ENCODE results near the gene MYO5B. TPM values are rescaled to one million over a fixed set of nuclear protein-coding genes. Genes with fewer than 3 reads are reported as not detected.

MYO5B gene
- total RNA-seq, 4 donors from 2014 or later: 58.2 to 102 (median 89.9) TPM

DNA sequence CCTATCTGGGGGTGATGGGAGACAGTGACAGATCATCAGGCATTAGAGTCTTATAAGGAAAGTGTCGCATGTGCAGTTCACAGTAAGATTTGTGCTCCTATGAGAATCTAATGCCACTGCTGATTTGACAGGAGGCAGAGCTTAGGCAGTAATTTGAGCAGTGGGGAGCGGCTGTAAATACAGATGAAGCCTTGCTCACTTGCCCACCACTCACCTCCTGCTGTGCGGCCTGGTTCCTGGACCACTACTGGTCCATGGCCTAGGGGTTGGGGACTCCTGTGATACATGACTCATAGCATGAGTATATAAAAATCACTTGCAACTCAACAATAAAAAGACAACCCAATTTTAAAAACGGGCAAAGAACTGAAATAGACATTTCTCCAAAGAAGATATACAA lies 310.5 kb downstream of the MYO5B start:
- Histone ChIP-seq H3K9me3 (no peaks in the 10 kb centered on the region), H3K36me3 (no peaks in the 10 kb centered on the region), H3K27me3 (no peaks in the 10 kb centered on the region), H3K4me3 (replicated peaks in 1 of 3) (no peak overlapping the region), H3K4me1 (no peaks in the 10 kb centered on the region), H3K27ac (no peak overlapping the region)
- DNase-seq: no peak
- no peak for TF ChIP-seq POLR2A (IDR thresholded peaks at IDR 0.05)
- TF ChIP-seq, protein P1, sequence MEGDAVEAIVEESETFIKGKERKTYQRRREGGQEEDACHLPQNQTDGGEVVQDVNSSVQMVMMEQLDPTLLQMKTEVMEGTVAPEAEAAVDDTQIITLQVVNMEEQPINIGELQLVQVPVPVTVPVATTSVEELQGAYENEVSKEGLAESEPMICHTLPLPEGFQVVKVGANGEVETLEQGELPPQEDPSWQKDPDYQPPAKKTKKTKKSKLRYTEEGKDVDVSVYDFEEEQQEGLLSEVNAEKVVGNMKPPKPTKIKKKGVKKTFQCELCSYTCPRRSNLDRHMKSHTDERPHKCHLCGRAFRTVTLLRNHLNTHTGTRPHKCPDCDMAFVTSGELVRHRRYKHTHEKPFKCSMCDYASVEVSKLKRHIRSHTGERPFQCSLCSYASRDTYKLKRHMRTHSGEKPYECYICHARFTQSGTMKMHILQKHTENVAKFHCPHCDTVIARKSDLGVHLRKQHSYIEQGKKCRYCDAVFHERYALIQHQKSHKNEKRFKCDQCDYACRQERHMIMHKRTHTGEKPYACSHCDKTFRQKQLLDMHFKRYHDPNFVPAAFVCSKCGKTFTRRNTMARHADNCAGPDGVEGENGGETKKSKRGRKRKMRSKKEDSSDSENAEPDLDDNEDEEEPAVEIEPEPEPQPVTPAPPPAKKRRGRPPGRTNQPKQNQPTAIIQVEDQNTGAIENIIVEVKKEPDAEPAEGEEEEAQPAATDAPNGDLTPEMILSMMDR (IDR thresholded peaks at IDR 0.05): no peak
- WGBS, 2 donors: 87 to 89% methylated on average over 4 of the region's 4 CpGs
- intact Hi-C loops (cut with DNase I): no loop called here

DNA sequence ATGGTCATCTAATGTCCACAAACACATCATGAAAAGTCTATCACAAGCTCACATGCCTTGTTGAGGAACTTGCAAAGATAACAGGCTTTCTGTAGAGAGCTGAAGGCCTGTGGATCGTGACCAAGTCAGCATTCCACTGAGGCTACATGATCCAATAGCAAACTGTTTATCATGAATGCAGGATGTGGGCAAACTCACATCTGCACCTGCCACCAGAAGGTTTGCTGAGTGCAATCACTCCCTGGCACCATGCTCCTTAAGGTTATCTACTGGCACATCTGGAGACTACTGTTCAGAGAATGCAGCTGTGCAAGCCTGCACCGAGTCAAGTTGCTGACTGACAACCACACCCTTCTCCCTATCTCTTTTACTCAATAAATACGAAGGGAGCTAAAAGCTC lies 314.3 kb downstream of the MYO5B start:
- 59 to 69% methylated on average over 3 of the region's 3 CpGs for WGBS, 2 donors
- intact Hi-C loops (cut with DNase I): no loop called here
- no peak for TF ChIP-seq POLR2A (IDR thresholded peaks at IDR 0.05)
- TF ChIP-seq, protein P1 (IDR thresholded peaks at IDR 0.05): no peak
- no peaks in the 10 kb centered on the region for H3K27me3 ChIP-seq
- no peak overlapping the region for H3K4me3 ChIP-seq (replicated peaks in 1 of 3)
- DNase-seq: peak; percentile 18 to 45
- H3K4me1 ChIP-seq: peaks cover 9 to 13% of the 10 kb centered on the region in 2 donors
- H3K36me3 ChIP-seq: no peaks in the 10 kb centered on the region
- H3K9me3 ChIP-seq: no peaks in the 10 kb centered on the region
- no peak overlapping the region for H3K27ac ChIP-seq

DNA sequence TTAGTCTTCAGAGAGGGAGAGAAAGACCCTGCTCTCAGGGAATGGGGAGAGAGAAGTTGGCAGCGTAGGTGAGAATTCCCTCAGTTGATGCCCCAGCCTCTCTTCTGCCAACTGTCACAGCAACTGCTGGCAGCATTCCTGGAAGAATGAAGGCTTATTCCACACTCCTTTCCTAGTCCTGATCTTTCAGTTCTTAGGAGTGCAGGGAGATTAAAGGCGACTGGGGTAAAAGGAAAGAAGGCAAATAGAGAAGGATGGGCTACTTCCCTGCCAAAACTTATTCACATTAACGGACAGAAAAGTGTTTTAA lies 315.7 kb downstream of the MYO5B start:
- no peak for DNase-seq

DNA sequence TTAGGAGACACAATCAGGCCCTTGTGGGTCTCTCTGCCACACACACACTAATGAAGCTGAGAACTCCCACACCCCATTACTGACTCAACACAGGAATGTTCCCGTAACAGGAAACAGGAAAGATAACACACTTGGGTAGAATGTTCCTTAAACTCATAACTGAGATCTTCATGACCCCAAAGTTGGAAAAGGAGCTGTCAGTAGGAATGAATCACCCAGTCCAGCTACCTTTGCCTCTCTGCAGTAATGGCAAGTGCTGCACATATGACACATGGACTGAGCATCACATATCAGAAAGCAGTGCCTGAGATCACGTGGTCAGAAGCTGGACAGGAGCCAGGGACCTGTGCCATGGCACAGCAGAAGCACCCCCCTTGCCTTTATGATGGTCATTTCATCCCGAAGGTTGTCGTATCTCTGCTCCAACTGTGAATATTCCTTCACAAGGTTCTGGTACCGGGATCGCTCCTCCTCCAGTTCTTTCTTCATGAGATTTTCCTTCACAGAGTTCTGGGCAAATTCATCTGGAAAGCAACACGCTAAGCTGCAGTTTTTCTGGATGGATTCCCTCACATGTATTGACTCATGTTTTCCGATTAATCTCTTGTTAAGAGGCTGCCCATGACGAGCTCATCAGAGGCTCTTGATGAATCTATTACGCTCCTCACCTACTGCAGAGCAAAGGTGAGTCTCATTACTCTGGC lies 316.2 kb downstream of the MYO5B start:
- no peak for TF ChIP-seq POLR2A (IDR thresholded peaks at IDR 0.05)
- TF ChIP-seq, protein P1 (IDR thresholded peaks at IDR 0.05): no peak
- intact Hi-C loops (cut with DNase I): no loop called here
- H3K4me1 ChIP-seq: peaks cover 9 to 13% of the 10 kb centered on the region in 2 donors
- DNase-seq: no peak
- H3K36me3 ChIP-seq: peaks cover 0 to 4% of the 10 kb centered on the region in 2 donors
- H3K27me3 ChIP-seq: no peaks in the 10 kb centered on the region
- H3K27ac ChIP-seq: peak overlapping the region in 2 of 3 donors; percentile 19 to 69
- no peak overlapping the region for H3K4me3 ChIP-seq (replicated peaks in 1 of 3)
- H3K9me3 ChIP-seq: no peaks in the 10 kb centered on the region
- WGBS, 2 donors: 71 to 85% methylated on average over 10 of the region's 10 CpGs

More for the DNA sequence above, 315.7 kb downstream of the MYO5B start:
- H3K27me3 ChIP-seq: no peaks in the 10 kb centered on the region
- TF ChIP-seq, protein P1 (IDR thresholded peaks at IDR 0.05): no peak
- TF ChIP-seq POLR2A (IDR thresholded peaks at IDR 0.05): no peak
- no peaks in the 10 kb centered on the region for H3K9me3 ChIP-seq
- peaks cover 9 to 13% of the 10 kb centered on the region in 2 donors for H3K4me1 ChIP-seq
- H3K4me3 ChIP-seq (replicated peaks in 1 of 3): no peak overlapping the region
- WGBS, 2 donors: 61 to 80% methylated on average over 3 of the region's 3 CpGs
- peaks cover 0 to 4% of the 10 kb centered on the region in 2 donors for H3K36me3 ChIP-seq
- no peak overlapping the region for H3K27ac ChIP-seq
- intact Hi-C loops (cut with DNase I): no loop called here

DNA sequence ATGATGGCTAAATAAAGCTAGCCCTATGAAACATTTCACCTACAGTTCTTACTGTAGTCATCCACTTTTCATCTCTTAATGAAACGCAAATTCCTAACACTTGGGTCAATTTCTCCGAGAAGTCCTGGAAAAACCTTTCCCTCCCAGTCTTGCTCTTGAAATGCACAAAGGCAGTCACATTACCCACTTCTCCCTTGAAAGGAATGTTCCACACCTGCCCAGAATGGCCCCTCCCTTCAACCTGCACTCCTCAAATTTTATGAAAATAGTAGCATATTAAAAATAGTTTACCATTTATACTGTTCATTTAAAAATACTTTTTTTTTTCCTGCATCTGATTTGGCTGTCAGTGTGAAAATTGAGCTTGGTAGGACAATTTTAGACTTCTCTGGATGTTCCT lies 316.9 kb downstream of the MYO5B start:
- intact Hi-C loops (cut with DNase I): no loop called here
- WGBS, 2 donors: 71 to 73% methylated on average over 2 of the region's 2 CpGs
- no peaks in the 10 kb centered on the region for H3K27me3 ChIP-seq
- H3K27ac ChIP-seq: peak overlapping the region in 1 of 3 donors; percentile 69
- H3K4me1 ChIP-seq: peaks cover 9 to 13% of the 10 kb centered on the region in 2 donors
- H3K36me3 ChIP-seq: peaks cover 0 to 4% of the 10 kb centered on the region in 2 donors
- TF ChIP-seq POLR2A (IDR thresholded peaks at IDR 0.05): no peak
- TF ChIP-seq, protein P1 (IDR thresholded peaks at IDR 0.05): no peak
- no peaks in the 10 kb centered on the region for H3K9me3 ChIP-seq
- H3K4me3 ChIP-seq (replicated peaks in 1 of 3): no peak overlapping the region
- DNase-seq: peak in 1 of 2 donors; percentile 18

Data from thyroid gland (tissue), 4 donors.